ENCODE measurements around the gene EEA1.

GRCh38 chr12:92756898-92757596, 172.0 kb downstream of the EEA1 start:
- TF ChIP-seq CTCF (IDR thresholded peaks at IDR 0.05) (no peak), EZH2 (IDR thresholded peaks at IDR 0.05) (no peak)

Measured in neural progenitor cell (in vitro differentiated cells).